Panc1 (cell line): Measurements from ENCODE around the gene MS4A3. TPM values are rescaled to one million over a fixed set of nuclear protein-coding genes. Genes with fewer than 3 reads are reported as not detected.

Experiments used
- ATAC-seq: fragments of 200-7000 bp; cut with Tn5 transposase; 2 replicates; pipeline ENCODE4 v1.9.1; 2020; ENCODE audit warnings: mild to moderate bottlenecking, moderate library complexity
- BruUV-seq: library from RNA; stranded (reverse); fragments of 400-500 nt; replicated peaks from 2 replicates; lab custom pipeline; 2021; lab: Mats Ljungman, UMichigan
- CTCF ChIA-PET: fragments of 300-600 bp; sonication (Branson Sonifier 250); formaldehyde crosslinking; loops from one replicate; lab custom pipeline; 2022; ENCODE audit warnings: antibody characterized with exemption; lab: Charles Lee
- POLR2A ChIA-PET: fragments of 300-600 bp; sonication (Branson Sonifier 250); formaldehyde crosslinking; loops from one replicate; lab custom pipeline; 2022; ENCODE audit warnings: antibody characterized with exemption; lab: Charles Lee
- DNase-seq: peaks from one replicate; pipeline ENCODE4 v3.0.0-alpha.2; 2010; ENCODE audit warnings: low read depth, low spot score
- H3K27ac ChIP-seq: 2 replicates; pipeline ENCODE4 v1.5.1; 2011; ENCODE audit warnings: mild to moderate bottlenecking, low read length, inconsistent platforms
- H3K27me3 ChIP-seq: fragments of 200-500 bp; sonication (Bioruptor generic); 2 replicates; pipeline ENCODE4 v1.6.0; 2014; ENCODE audit warnings: low read length, inconsistent platforms; ENCODE audit not compliant: control insufficient read depth, insufficient read depth
- H3K36me3 ChIP-seq: fragments of 200-500 bp; sonication (Bioruptor generic); 2 replicates; pipeline ENCODE4 v1.5.1; 2014; ENCODE audit warnings: inconsistent platforms, mild to moderate bottlenecking, low read length, moderate library complexity; ENCODE audit not compliant: control insufficient read depth, insufficient read depth
- H3K4me1 ChIP-seq: 2 replicates; pipeline ENCODE4 v1.5.1; 2011; ENCODE audit warnings: inconsistent platforms, mild to moderate bottlenecking, low read length, moderate library complexity; ENCODE audit not compliant: control insufficient read depth, insufficient read depth
- H3K4me3 ChIP-seq, 2 experiments: 2 replicates each; pipeline ENCODE4 v1.5.1; 2011 to 2012; ENCODE audit warnings: low read depth in 2 of 2, low read length in 2 of 2, mild to moderate bottlenecking in 2 of 2, inconsistent platforms in 1 of 2, moderate library complexity in 1 of 2
- H3K9me3 ChIP-seq: fragments of 200-500 bp; sonication (Bioruptor generic); 2 replicates; pipeline ENCODE4 v1.5.1; 2014; ENCODE audit warnings: low read depth, mild to moderate bottlenecking, inconsistent platforms, low read length, moderate library complexity; ENCODE audit not compliant: control insufficient read depth, insufficient read depth
- CTCF ChIP-seq: fragments of 450-650 bp; IDR thresholded peaks from 2 replicates; pipeline ENCODE4 v1.5.1; 2017; ENCODE audit warnings: mild to moderate bottlenecking
- POLR2AphosphoS5 ChIP-seq: IDR thresholded peaks from 2 replicates; pipeline ENCODE4 v1.6.1; 2012; ENCODE audit warnings: mild to moderate bottlenecking, low read depth, low read length, moderate library complexity
- REST ChIP-seq, 2 experiments: IDR thresholded peaks; 2 replicates each; pipeline ENCODE4 v1.6.1; 2011 to 2012; ENCODE audit warnings: low read depth in 2 of 2, control low read depth in 1 of 2, low read length in 1 of 2, mild to moderate bottlenecking in 1 of 2, moderate library complexity in 1 of 2; ENCODE audit not compliant: insufficient read depth in 1 of 2
- SIN3A ChIP-seq: IDR thresholded peaks from 2 replicates; pipeline ENCODE4 v1.6.1; 2012; ENCODE audit warnings: low read depth, mild to moderate bottlenecking, low read length, moderate library complexity, borderline replicate concordance; ENCODE audit not compliant: insufficient read depth
- TCF7L2 ChIP-seq: IDR thresholded peaks from 2 replicates; pipeline ENCODE4 v1.6.1; 2011; ENCODE audit warnings: mild to moderate bottlenecking, low read depth, low read length, inconsistent platforms
- in situ Hi-C: cut with HindIII; loops from 2 replicates; pipeline ENCODE4 v1.10.0; 2016; ENCODE audit warnings: low sequenced_read_pairs, low pct_unique_long_range_greater_than_20kb
- intact Hi-C: fragments of 100-400 bp; cut with micrococcal nuclease; formaldehyde crosslinking; loops from one replicate; pipeline ENCODE4 v1.10.0; 2022; ENCODE audit not compliant: unreplicated experiment
- total RNA-seq: library from RNA; stranded (reverse); gene quantifications from one replicate; pipeline ENCODE4 v1.2.1, GENCODE V29; 2021; ENCODE audit not compliant: unreplicated experiment

Gene MS4A3
- total RNA-seq, 1 experiment from 2014 or later, result 0.13 TPM

GRCh38 chr11:60111793-60112192, 55.3 kb downstream of the MS4A3 start:
- no TSS peak for BruUV-seq
- Histone ChIP-seq H3K4me1 (no peaks in the 10 kb centered on the region), H3K9me3 (no peaks in the 10 kb centered on the region), H3K27me3 (no peaks in the 10 kb centered on the region; the same call in 1 of the 2 replicates), H3K36me3 (no peaks in the 10 kb centered on the region), H3K27ac (no peak overlapping the region), H3K4me3 (no peak overlapping the region)
- DNase-seq (no peak), ATAC-seq (no peak)
- in situ Hi-C loops (no loop called here), intact Hi-C loops (no loop called here)
- CTCF ChIA-PET, result no interaction called here
- POLR2A ChIA-PET, result no interaction called here
- TF ChIP-seq REST (IDR thresholded peaks at IDR 0.05; ENCODE audit: insufficient read depth in 1 of 2, low read depth in 2 of 2, low read length in 1 of 2) (no peak), POLR2AphosphoS5 (no peak), CTCF (no peak), TCF7L2 (no peak), SIN3A (no peak)

- Histone ChIP-seq H3K9me3 (no peaks in the 10 kb centered on the region), H3K27ac (no peak overlapping the region), H3K36me3 (no peaks in the 10 kb centered on the region), H3K4me1 (no peaks in the 10 kb centered on the region), H3K27me3 (no peaks in the 10 kb centered on the region), H3K4me3 (no peak overlapping the region)
- BruUV-seq, result no TSS peak
- CTCF ChIA-PET, result no interaction called here
- intact Hi-C loops, result no loop called here
- in situ Hi-C loops, result no loop called here
- ATAC-seq (no peak), DNase-seq (no peak)
- POLR2A ChIA-PET, result no interaction called here
- TF ChIP-seq POLR2AphosphoS5, result no peak
- TF ChIP-seq CTCF, result no peak
- TF ChIP-seq TCF7L2, result no peak
- no peak for TF ChIP-seq SIN3A
- no peak for TF ChIP-seq REST (IDR thresholded peaks at IDR 0.05; ENCODE audit: insufficient read depth in 1 of 2, low read depth in 2 of 2, low read length in 1 of 2)
Measured at GRCh38 chr11:60116996-60117790, 60.7 kb downstream of the MS4A3 start.
